ENCODE results near the gene GRM4. TPM values are rescaled to one million over a fixed set of nuclear protein-coding genes. Genes with fewer than 3 reads are reported as not detected.

The GRM4 gene
- total RNA-seq, 1 experiment from 2014 or later, result not detected

GRCh38 chr6:34046617-34047016 is 99.3 kb downstream of the GRM4 start:
- ChIA-PET CTCF (interaction anchor here (1.4 kb wide), 1 partner anchor 9 kb away, joined by 3 read pairs; no protein-coding TSS in a partner anchor), POLR2A (ENCODE audit: unreplicated experiment) (no interaction called here)
- no peaks in the 10 kb centered on the region for H4K20me1 ChIP-seq (ENCODE audit: insufficient read depth)
- no peak overlapping the region for H2AFZ ChIP-seq
- H3K36me3 ChIP-seq (ENCODE audit: low read depth), result no peaks in the 10 kb centered on the region
- no peak overlapping the region for H3K4me3 ChIP-seq
- H3F3A ChIP-seq (ENCODE audit: insufficient read depth, low read depth), result no peaks in the 10 kb centered on the region; the same call in 1 of the 2 replicates
- no peak for TF ChIP-seq EZH2 (IDR thresholded peaks at IDR 0.05; ENCODE audit: low read depth)
- TF ChIP-seq, protein P1, sequence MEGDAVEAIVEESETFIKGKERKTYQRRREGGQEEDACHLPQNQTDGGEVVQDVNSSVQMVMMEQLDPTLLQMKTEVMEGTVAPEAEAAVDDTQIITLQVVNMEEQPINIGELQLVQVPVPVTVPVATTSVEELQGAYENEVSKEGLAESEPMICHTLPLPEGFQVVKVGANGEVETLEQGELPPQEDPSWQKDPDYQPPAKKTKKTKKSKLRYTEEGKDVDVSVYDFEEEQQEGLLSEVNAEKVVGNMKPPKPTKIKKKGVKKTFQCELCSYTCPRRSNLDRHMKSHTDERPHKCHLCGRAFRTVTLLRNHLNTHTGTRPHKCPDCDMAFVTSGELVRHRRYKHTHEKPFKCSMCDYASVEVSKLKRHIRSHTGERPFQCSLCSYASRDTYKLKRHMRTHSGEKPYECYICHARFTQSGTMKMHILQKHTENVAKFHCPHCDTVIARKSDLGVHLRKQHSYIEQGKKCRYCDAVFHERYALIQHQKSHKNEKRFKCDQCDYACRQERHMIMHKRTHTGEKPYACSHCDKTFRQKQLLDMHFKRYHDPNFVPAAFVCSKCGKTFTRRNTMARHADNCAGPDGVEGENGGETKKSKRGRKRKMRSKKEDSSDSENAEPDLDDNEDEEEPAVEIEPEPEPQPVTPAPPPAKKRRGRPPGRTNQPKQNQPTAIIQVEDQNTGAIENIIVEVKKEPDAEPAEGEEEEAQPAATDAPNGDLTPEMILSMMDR (conservative IDR thresholded peaks at IDR 0.05), result no peak
- no peak overlapping the region for H3K27ac ChIP-seq
- no peaks in the 10 kb centered on the region for H3K79me2 ChIP-seq (ENCODE audit: low read depth)
- no TSS peak for BruUV-seq (replicated peaks)
- H3K27me3 ChIP-seq (ENCODE audit: insufficient read depth, low read depth), result peaks cover 61% of the 10 kb centered on the region
- H3K4me1 ChIP-seq (replicated peaks; ENCODE audit: insufficient read depth), result no peaks in the 10 kb centered on the region
- H3K9me3 ChIP-seq (ENCODE audit: insufficient read depth, low read depth), result no peaks in the 10 kb centered on the region
- DNase-seq, result no peak
- H3K4me2 ChIP-seq, result no peak overlapping the region
- H3K9me2 ChIP-seq (ENCODE audit: insufficient read depth), result no peaks in the 10 kb centered on the region
- intact Hi-C loops (cut with micrococcal nuclease; ENCODE audit: unreplicated experiment), result no loop called here

DNA sequence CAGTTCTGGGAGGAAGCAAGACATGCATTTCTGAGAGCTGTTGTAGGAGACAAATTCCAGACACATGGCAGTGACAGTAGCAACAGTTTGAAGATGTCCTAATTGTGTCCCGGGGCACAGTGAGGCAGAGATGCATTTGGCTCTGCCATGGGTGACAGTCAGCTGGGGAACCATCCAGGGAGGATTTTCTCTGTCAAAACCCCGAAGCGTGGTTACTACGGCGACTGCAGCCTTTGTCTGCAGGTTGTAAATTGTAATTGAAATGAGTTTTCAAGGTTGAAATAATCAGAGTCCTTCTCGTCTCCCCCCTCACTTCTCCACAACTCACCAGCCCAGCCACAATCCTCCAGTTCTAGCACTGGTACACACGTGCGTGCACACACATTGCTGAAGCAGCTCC is 100.1 kb downstream of the GRM4 start:
- H3F3A ChIP-seq (ENCODE audit: insufficient read depth, low read depth), result no peaks in the 10 kb centered on the region; the same call in 1 of the 2 replicates
- ChIA-PET POLR2A (ENCODE audit: unreplicated experiment) (no interaction called here), CTCF (interaction anchor here (1.4 kb wide), 1 partner anchor 9 kb away, joined by 3 read pairs; no protein-coding TSS in a partner anchor)
- intact Hi-C loops (cut with micrococcal nuclease; ENCODE audit: unreplicated experiment), result no loop called here
- H3K9me2 ChIP-seq (ENCODE audit: insufficient read depth), result no peaks in the 10 kb centered on the region
- no peaks in the 10 kb centered on the region for H3K36me3 ChIP-seq (ENCODE audit: low read depth)
- H3K4me2 ChIP-seq, result no peak overlapping the region
- no peaks in the 10 kb centered on the region for H3K79me2 ChIP-seq (ENCODE audit: low read depth)
- H3K27ac ChIP-seq, result no peak overlapping the region
- no peak for TF ChIP-seq EZH2 (IDR thresholded peaks at IDR 0.05; ENCODE audit: low read depth)
- TF ChIP-seq, protein P1 (conservative IDR thresholded peaks at IDR 0.05), result no peak
- H3K4me3 ChIP-seq, result no peak overlapping the region
- H2AFZ ChIP-seq, result no peak overlapping the region
- H3K27me3 ChIP-seq (ENCODE audit: insufficient read depth, low read depth), result peaks cover 52% of the 10 kb centered on the region
- DNase-seq, result no peak
- H3K9me3 ChIP-seq (ENCODE audit: insufficient read depth, low read depth), result no peaks in the 10 kb centered on the region
- no TSS peak for BruUV-seq (replicated peaks)
- no peaks in the 10 kb centered on the region for H3K4me1 ChIP-seq (replicated peaks; ENCODE audit: insufficient read depth)
- no peaks in the 10 kb centered on the region for H4K20me1 ChIP-seq (ENCODE audit: insufficient read depth)

GRCh38 chr6:34044945-34045595 is 100.8 kb downstream of the GRM4 start:
- no peak overlapping the region for H3K4me2 ChIP-seq
- H3K27ac ChIP-seq, result no peak overlapping the region
- TF ChIP-seq EZH2 (IDR thresholded peaks at IDR 0.05; ENCODE audit: low read depth), result no peak
- TF ChIP-seq, protein P1 (conservative IDR thresholded peaks at IDR 0.05), result no peak
- H3F3A ChIP-seq (ENCODE audit: insufficient read depth, low read depth), result no peaks in the 10 kb centered on the region; the same call in 1 of the 2 replicates
- no peak for DNase-seq
- H4K20me1 ChIP-seq (ENCODE audit: insufficient read depth), result no peaks in the 10 kb centered on the region
- H3K79me2 ChIP-seq (ENCODE audit: low read depth), result no peaks in the 10 kb centered on the region
- peaks cover 51% of the 10 kb centered on the region for H3K27me3 ChIP-seq (ENCODE audit: insufficient read depth, low read depth)
- no peak overlapping the region for H2AFZ ChIP-seq
- POLR2A ChIA-PET (ENCODE audit: unreplicated experiment), result no interaction called here
- H3K9me3 ChIP-seq (ENCODE audit: insufficient read depth, low read depth), result no peaks in the 10 kb centered on the region
- no peak overlapping the region for H3K4me3 ChIP-seq
- H3K36me3 ChIP-seq (ENCODE audit: low read depth), result no peaks in the 10 kb centered on the region
- intact Hi-C loops (cut with micrococcal nuclease; ENCODE audit: unreplicated experiment), result no loop called here
- CTCF ChIA-PET, result interaction anchor here (1.4 kb wide), 1 partner anchor 10 kb away, joined by 3 read pairs; no protein-coding TSS in a partner anchor
- no TSS peak for BruUV-seq (replicated peaks)
- H3K9me2 ChIP-seq (ENCODE audit: insufficient read depth), result no peaks in the 10 kb centered on the region
- H3K4me1 ChIP-seq (replicated peaks; ENCODE audit: insufficient read depth), result no peaks in the 10 kb centered on the region

Data from PC-9 (cell line).